Parathyroid adenoma (tissue), 2 donors: ENCODE measurements around the gene PDZD7.

Experiments
- H2AFZ ChIP-seq: fragments of 300-600 bp; sonication (generic); one replicate; pipeline ENCODE4 v1.7.0; 2017; ENCODE audit warnings: antibody characterized with exemption, mild to moderate bottlenecking
- H3K27ac ChIP-seq: fragments of 300-600 bp; sonication (generic); one replicate; pipeline ENCODE4 v1.7.0; 2017
- H3K27me3 ChIP-seq: fragments of 300-600 bp; sonication (generic); one replicate; pipeline ENCODE4 v1.7.0; 2017; ENCODE audit warnings: low read length; ENCODE audit not compliant: control insufficient read depth, insufficient read depth
- H3K36me3 ChIP-seq: fragments of 300-600 bp; sonication (generic); one replicate; pipeline ENCODE4 v1.7.0; 2017; ENCODE audit warnings: low read length; ENCODE audit not compliant: control insufficient read depth, insufficient read depth
- H3K4me1 ChIP-seq: fragments of 300-600 bp; sonication (generic); one replicate; pipeline ENCODE4 v1.7.0; 2017; ENCODE audit warnings: control low read depth
- H3K4me2 ChIP-seq: fragments of 300-600 bp; sonication (generic); one replicate; pipeline ENCODE4 v1.7.0; 2017; ENCODE audit warnings: low read length
- H3K4me3 ChIP-seq: fragments of 300-600 bp; sonication (generic); one replicate; pipeline ENCODE4 v1.7.0; 2017; ENCODE audit warnings: low read depth, low read length
- H3K79me2 ChIP-seq: fragments of 300-600 bp; sonication (generic); one replicate; pipeline ENCODE4 v1.7.0; 2017; ENCODE audit warnings: control low read depth
- H3K9ac ChIP-seq: fragments of 300-600 bp; sonication (generic); one replicate; pipeline ENCODE4 v1.7.0; 2017; ENCODE audit warnings: mild to moderate bottlenecking
- H3K9me3 ChIP-seq: fragments of 300-600 bp; sonication (generic); one replicate; pipeline ENCODE4 v1.7.0; 2017; ENCODE audit warnings: low read length; ENCODE audit not compliant: control insufficient read depth
- TF ChIP-seq, protein P1 (sequence below): fragments of 300-600 bp; sonication (generic); IDR thresholded peaks from one replicate; pipeline ENCODE4 v1.7.0; 2017; ENCODE audit warnings: antibody characterized with exemption, mild to moderate bottlenecking
- donor health status: primary hyperparathyroidism.

PDZD7 gene

DNA sequence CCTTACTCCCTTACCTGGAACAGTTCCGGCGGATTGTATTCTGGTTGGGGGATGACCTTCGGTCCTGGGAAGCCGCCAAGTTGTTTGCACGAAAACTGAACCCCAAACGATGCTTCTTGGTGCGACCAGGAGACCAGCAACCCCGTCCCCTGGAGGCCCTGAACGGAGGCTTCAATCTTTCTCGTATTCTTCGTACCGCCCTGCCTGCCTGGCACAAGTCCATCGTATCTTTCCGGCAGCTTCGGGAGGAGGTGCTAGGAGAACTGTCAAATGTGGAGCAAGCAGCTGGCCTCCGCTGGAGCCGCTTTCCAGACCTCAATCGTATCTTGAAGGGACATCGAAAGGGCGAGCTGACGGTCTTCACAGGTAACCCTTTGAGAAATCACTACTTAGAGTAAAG lies 41.8 kb downstream of the PDZD7 start:
- H3K4me3 ChIP-seq: no peak overlapping the region

GRCh38 chr10:100988166-100988565 lies 42.8 kb downstream of the PDZD7 start:
- Histone ChIP-seq H3K9me3 (no peaks in the 10 kb centered on the region), H3K36me3 (no peaks in the 10 kb centered on the region), H3K4me1 (peaks cover 6% of the 10 kb centered on the region), H3K4me3 (peak overlapping the region; percentile 94), H3K4me2 (peak overlapping the region; percentile 93), H2AFZ (no peak overlapping the region), H3K27me3 (no peaks in the 10 kb centered on the region), H3K9ac (no peak overlapping the region), H3K79me2 (peaks cover 20% of the 10 kb centered on the region), H3K27ac (no peak overlapping the region)
- TF ChIP-seq, protein P1, sequence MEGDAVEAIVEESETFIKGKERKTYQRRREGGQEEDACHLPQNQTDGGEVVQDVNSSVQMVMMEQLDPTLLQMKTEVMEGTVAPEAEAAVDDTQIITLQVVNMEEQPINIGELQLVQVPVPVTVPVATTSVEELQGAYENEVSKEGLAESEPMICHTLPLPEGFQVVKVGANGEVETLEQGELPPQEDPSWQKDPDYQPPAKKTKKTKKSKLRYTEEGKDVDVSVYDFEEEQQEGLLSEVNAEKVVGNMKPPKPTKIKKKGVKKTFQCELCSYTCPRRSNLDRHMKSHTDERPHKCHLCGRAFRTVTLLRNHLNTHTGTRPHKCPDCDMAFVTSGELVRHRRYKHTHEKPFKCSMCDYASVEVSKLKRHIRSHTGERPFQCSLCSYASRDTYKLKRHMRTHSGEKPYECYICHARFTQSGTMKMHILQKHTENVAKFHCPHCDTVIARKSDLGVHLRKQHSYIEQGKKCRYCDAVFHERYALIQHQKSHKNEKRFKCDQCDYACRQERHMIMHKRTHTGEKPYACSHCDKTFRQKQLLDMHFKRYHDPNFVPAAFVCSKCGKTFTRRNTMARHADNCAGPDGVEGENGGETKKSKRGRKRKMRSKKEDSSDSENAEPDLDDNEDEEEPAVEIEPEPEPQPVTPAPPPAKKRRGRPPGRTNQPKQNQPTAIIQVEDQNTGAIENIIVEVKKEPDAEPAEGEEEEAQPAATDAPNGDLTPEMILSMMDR: no peak

More for the DNA sequence above, 41.8 kb downstream of the PDZD7 start:
- no peak overlapping the region for H2AFZ ChIP-seq
- H3K79me2 ChIP-seq: peaks cover 20% of the 10 kb centered on the region
- H3K36me3 ChIP-seq: no peaks in the 10 kb centered on the region
- no peaks in the 10 kb centered on the region for H3K9me3 ChIP-seq
- H3K9ac ChIP-seq: no peak overlapping the region
- no peak overlapping the region for H3K4me2 ChIP-seq
- no peaks in the 10 kb centered on the region for H3K27me3 ChIP-seq
- H3K4me1 ChIP-seq: peaks cover 6% of the 10 kb centered on the region
- TF ChIP-seq, protein P1: no peak
- H3K27ac ChIP-seq: no peak overlapping the region

DNA sequence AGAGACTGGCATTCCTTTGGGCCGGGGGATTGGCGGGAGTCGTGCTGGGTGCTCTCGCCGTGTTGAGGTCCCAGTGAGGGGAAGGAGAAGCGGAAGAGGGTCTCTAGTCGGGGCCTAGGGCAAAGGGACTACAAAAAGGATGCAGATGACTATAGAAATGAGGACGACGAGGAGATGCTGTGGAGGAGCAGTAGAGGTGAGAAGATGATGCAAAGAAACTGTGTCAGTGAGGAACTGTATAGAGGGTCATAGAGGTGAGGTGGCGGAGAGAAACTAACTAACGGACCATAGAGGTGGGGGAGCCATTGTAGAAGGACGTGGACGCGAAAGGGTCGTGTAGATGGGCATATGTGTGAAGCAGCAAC lies 43.3 kb downstream of the PDZD7 start:
- Histone ChIP-seq H3K4me1 (peaks cover 6% of the 10 kb centered on the region), H3K9me3 (no peaks in the 10 kb centered on the region), H2AFZ (peak overlapping the region; percentile 97), H3K9ac (peak overlapping the region; percentile 68), H3K27ac (peak overlapping the region; percentile 81), H3K4me2 (peak overlapping the region; percentile 93), H3K4me3 (peak overlapping the region; percentile 94), H3K36me3 (no peaks in the 10 kb centered on the region), H3K79me2 (peaks cover 20% of the 10 kb centered on the region), H3K27me3 (no peaks in the 10 kb centered on the region)
- TF ChIP-seq, protein P1: no peak

DNA sequence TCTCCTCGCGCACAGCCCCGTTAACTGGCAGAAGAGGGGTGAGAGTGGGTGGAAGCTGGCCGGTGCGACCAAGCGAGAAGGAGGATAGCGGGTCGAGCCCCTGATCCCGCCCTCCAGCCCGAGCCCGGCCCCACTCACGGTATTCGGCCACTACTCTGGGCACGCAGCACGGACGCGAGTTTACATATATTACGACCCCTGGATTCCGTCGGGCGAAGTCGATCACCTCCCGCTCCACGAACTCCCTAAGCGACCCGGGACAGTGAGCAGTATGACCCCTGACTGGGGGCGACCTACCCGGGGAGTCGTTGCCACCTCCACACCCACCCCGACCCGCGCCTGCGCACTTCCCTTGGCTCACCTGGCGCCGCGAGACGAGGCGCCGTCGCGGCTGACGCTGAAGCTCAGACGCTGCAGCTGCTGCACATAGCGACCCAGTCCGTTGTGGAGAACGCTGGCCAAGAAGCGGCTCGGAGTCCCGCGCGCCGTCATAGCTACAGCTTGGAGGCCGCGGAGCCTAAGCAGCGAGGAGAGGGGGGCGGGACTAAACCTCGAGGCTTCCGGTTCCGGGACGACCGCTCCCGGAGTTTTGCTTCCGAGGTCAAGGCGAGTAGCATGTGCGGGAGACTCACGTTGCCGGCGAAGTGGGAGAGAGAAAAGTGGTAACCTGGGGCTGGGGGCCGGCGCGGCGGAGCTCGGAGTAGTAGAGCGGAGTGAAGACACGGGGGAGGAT lies 43.8 kb downstream of the PDZD7 start, which contains the start of the genes MRPL43 and TWNK:
TSS of gene MRPL43 (minus strand) at position 546 of the 733 bp plus-strand sequence. CDS start at position 492, 54 bp downstream.
TSS of gene TWNK (plus strand) at position 592 of the 733 bp plus-strand sequence. CDS start 668 bp downstream, outside the sequence.
- Histone ChIP-seq H3K9ac (peak within 1 kb of the TSS; percentile 68), H3K9me3 (no peaks in the 10 kb centered on the region), H3K36me3 (no peaks in the 10 kb centered on the region), H3K4me3 (peak within 1 kb of the TSS; percentile 94), H3K27me3 (no peaks in the 10 kb centered on the region), H3K79me2 (peaks cover 20% of the 10 kb centered on the region), H2AFZ (peak within 1 kb of the TSS; percentile 97), H3K4me1 (peaks cover 6% of the 10 kb centered on the region), H3K27ac (peak within 1 kb of the TSS; percentile 81), H3K4me2 (peak within 1 kb of the TSS; percentile 93)
- TF ChIP-seq, protein P1: no peak

DNA sequence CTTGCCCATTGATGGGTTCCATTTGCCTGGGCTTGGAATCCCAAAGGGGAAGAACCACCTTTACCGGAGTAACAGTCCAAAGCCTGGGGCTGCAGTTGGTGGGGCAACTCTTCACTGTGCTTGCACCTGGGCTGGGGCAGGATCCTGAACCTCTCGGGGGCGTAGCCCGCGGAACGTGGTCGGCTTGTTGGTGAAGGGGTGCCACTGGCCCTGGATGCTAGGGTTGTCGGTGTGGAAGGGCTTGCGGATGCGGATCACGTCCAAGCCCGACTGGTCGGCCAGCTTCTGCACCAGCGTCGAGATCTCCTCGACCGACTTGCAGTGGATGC lies 44.3 kb downstream of the PDZD7 start:
- Histone ChIP-seq H3K27me3 (no peaks in the 10 kb centered on the region), H3K79me2 (peaks cover 20% of the 10 kb centered on the region), H3K9me3 (no peaks in the 10 kb centered on the region), H3K4me2 (peak overlapping the region; percentile 93), H3K4me3 (peak overlapping the region; percentile 94), H2AFZ (peak overlapping the region; percentile 97), H3K4me1 (peaks cover 6% of the 10 kb centered on the region), H3K9ac (peak overlapping the region; percentile 68), H3K27ac (peak overlapping the region; percentile 81), H3K36me3 (no peaks in the 10 kb centered on the region)
- TF ChIP-seq, protein P1: no peak
